Activated T-cell treated with anti-CD3 and anti-CD28 coated beads for 24 hours (primary cell): ENCODE results near the gene SPATA21.
"Not testable (repeated sequence)": the region's sequence is repeated elsewhere in the genome, so short reads cannot be mapped to it uniquely, and the experiment has no call there.

Source experiments
- DNase-seq: peaks from one replicate; pipeline ENCODE4 v3.0.0-alpha.2; 2020; ENCODE audit warnings: low read depth

The SPATA21 gene, protein sequence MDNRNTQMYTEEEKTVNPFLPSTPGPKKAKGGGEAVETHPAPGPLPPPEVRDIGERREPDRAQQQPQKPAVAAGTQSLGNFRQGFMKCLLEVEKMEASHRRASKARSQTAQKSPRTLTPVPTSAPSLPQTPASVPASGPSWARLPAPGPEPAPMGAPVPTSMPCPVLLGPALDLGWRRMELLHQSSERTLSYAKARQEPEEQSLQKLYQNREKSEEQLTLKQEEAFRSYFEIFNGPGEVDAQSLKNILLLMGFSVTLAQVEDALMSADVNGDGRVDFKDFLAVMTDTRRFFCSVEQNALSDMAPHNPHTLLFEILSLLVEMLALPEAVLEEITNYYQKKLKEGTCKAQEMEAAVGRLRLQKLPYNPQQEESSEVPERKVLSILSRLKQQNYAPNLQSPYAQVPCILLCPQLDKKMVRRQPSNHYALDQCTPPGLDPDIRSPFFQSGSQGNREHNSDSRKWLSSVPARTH

DNA sequence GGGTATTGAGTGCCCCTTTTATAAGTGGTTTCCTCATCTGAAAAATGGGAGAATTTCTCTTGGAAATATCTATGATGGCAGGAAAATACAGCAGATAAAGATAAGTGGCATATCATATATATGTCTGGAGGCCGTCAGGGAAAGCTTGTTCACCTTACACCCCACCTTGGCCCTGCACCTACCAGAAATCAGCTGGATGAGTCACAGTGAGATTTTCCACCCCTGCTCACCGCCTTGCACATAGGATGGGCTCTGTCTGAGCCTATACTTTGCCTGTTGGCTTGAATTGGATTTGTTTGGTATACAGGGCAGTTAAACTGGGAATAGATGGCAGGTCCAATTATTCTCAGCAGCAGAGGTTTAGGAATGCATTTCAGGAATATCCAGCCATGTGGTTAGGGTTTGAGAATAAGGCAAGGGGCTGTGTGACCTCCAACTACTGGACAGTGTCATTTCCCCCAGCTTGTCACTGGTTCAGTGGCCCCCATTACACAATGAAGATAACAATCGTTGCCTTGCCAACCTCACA lies at the start of gene SPATA21:
Gene SPATA21, minus strand, starts transcription at position 479 of the 529 bp plus-strand sequence. CDS start 6,053 bp downstream, outside the sequence.
- no peak for DNase-seq

DNA sequence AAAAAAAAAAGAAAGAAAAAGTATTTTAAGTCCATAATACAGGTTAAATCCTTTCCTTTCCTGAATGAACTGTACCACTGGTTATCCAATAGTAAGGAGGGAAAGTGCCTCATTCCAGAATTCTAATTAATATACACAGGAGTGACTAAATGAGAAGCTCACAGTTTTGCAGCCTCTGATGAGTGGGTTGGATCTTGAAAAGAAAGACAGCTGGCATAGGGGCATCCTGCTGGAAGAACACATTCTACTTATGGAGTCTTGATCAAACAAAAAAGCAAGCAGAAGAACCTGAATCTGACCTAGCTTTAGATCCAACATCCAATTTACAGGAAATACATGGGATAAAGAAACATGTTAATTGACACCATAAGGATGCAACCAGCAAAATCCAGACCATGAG lies 49.8 kb upstream of the SPATA21 start:
- not testable (repeated sequence) for DNase-seq

DNA sequence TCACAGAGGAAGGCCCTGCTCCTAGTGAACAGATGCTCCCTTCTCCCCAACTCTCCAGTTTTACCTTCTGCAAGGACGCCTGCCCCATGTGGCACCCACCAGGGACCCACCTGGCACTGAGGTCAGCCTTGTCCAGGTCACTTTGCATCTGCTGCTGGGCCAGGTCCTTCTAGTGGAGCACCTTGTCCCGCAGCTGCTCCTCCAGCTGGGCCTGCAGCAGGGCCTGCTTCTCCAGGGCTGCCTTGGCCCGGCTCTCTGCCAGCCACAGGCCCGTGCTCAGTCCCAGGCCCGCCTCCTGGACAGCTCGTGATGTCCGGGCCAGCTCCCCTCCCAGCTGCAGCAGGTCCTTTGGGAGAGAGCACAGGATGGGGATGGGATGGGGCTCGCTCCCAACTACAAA lies 49.1 kb upstream of the SPATA21 start:
- not testable (repeated sequence) for DNase-seq

DNA sequence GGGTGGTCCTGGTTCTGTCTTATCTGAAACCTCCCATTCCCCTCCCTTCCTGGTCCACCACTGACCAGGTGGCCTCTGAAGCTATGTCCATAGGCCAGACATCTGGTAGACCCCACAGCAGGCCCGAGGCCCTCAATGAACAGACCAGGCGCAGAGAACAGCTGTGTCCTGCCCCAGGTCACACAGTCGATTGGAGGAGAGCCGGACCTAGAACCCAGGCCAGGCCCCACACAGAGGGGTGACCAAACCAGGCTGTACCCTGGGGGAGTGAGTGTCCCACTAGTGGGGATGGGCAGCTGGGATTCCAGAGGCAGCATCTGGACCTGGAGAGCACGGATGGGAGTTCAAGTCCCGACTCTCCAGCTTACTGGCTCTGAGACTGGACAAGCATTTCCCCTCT lies 47.7 kb upstream of the SPATA21 start:
- DNase-seq: no peak

DNA sequence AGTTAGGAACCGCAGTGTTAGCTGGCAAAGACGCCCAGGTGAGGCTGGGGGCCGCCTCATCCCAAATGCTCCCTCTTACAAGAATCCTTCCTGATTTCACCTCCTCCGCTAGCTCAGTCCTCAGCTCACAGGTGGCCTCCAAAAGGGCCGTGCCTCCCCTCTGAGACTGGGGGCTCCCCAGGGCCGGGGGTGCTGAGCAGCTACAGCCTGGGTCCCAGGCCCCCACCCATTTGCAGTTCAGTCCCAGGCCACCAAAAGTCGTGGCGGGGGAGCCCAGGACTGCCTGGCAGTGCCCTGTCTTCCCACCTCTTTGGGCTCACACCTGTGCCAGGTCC lies 47.2 kb upstream of the SPATA21 start:
- no peak for DNase-seq

DNA sequence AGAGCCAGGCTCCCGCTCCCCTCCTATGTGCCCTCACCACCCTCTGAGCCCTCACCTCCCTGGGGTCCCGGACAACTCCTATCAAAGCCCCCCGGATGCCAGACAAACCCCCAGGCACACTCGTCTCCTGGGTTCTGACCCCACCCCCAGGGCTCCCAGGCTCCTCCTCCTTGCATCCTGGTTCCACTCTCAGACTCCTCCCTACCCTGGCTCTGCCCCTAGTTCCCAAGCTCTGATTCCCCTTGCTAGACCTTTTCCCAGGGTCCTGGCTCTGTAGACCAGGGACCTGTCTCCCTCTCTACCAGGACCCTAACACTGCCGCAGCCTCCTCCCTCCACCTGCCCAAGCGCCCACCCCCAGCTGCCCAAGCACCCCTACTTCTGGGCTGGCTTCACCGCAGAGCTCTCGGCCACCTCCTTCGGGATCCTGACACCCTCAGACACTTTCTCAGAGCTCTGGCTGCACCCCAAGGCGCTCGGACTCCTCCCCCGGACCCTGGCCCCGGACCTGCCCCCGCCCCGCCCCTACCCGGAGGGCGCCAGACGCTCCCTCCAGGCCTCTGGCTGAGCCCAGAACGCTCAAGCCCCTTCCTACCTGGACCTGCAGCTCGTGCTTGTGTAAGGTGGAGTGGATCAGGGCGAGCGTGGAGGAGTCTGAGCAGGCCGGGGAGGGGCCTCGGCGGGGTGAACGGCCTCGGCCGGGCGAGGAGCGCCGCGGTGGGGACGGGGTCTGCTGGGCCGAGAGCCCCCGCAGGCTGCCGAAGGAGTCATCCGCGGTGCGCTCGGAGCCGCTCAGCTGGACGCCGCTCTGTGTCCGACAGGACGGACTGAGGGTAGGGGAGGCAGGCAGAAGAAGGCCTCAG lies 46.6 kb upstream of the SPATA21 start:
- not testable (repeated sequence) for DNase-seq

DNA sequence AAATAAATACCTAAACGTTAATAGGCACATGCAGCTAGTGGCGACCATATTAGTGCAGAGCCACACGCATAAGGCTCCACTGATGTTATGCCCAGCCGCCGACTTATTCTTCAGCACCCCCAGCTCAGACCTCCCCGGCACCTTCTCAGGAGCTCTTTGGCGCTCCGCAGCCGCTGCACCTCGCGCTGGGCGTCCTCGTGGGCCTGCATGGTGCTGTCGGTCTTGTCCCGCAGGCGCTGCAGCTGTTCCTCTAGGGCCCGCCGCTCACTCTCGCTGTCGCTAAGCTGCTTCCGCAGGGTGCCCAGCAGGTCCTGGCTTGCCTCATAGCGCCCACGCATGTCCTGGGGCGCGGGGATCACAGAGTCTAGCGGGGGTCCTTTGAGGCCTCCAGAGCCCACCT lies 45.9 kb upstream of the SPATA21 start:
- not testable (repeated sequence) for DNase-seq

DNA sequence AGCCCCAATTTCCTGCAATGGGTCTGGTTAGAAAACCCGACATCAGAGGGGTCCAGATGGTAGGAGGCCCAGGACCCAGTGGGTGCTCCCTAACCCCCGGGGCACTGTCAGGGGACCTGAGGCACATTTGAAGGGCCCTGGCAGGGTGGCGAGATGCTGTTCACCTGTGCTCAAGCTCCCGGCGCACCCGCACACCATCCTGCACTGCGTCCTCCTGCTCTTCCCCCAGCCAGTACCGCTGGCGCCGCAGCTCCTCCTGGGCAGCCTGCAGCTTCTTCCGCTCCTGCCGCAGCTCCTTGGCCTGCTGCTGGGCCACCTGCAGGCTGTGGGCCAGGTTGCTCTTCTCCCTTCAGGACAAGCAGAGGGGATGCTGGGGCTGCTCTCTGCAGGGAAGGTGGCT lies 40.9 kb upstream of the SPATA21 start:
- DNase-seq: no peak

DNA sequence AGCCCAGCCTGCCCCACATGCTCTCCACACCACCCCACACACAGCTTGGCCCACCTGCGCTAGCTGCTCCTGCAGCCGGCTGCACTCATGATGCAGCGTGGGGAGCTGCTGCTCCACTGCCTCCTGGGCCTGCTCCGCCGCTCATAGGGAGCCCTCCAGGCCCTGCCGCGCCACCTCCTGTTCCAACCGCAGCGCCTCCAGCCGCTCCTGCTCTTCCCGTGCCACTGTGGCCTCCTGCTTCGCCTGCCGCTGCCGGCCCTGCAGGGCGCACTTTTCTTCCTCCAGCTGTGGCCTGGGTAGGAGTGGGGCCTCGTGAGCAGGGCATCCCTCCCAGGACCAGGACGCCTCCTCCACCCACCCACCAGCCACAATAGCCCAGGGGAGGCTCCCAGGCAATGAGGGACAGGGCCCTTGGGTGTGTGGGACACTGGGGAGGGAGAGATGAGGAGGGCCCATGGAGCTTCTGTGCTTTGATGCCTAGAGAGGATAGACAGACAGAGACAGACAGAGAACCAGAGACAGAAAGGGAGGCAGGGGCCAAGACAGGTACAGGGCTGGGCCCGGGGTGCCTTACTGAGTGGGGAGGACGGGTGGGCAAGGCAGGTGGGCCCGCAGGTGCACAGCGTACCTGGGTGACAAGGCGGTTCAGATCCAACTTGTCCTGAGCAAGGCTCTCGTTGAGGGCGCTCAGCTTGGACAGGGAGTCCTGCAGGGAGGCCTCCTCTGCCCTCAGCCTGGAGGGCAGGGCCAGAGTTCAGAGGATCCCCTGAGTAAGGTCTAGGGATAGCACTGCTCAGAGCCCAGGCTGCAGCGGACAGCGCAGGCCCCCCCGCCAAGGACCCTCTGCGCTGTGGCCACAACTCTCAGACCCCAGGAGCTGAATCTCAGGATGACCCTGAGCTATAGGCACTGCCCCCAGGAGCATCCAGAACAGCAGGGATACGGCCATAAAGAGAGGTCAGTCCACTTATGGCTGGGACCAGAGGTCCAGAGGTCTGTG lies 38.8 kb upstream of the SPATA21 start:
- DNase-seq: not testable (repeated sequence)

DNA sequence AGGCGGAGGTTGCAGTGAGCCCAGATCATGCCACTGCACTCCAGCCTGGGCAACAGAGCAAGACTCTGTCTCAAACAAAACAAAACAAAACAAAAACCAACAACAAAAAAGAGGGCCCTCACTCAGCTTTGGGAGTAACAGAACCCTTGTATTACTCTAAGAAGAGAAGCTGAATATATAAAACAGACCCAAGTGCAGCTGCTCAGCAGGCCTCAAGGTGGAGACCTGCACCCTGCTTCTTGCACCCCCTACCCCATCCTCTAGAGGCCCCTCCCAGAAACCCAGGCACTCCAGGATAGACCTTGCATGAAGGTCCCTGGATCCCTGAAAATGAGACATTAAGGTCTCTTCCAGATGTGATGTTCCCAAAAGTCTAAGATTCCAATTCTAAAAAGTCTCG lies 37.7 kb upstream of the SPATA21 start:
- not testable (repeated sequence) for DNase-seq

DNA sequence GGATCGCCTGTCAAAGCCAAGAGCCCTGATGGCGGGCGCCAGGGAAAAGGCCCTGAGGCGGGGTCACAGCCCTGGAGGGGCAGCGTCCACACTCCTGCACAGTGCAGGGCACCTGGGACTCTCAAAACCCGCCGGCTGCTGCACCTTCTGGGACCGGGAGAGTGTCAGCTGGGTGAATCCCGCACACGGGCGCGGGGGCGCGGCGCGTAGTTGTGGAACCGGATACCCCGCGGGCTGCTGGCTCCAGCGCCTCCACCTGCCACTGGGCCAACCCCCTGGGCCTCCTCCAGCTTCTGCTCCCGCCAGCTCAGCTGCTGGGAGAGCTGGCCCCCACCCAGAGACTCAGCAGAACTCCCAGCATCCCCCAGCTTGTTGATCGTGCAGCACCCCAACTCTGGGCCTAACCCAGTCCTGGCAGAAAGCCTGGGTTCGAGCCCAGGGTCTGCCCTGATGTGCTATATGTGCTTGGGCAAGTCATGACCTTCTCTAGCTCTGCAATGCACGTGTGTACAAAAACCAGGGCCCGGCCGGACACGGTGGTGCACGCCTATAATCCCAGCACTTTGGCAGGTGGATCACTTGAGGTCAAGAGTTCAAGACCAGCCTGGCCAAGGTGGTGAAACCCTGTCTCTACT lies 37.1 kb upstream of the SPATA21 start:
- no peak for DNase-seq

DNA sequence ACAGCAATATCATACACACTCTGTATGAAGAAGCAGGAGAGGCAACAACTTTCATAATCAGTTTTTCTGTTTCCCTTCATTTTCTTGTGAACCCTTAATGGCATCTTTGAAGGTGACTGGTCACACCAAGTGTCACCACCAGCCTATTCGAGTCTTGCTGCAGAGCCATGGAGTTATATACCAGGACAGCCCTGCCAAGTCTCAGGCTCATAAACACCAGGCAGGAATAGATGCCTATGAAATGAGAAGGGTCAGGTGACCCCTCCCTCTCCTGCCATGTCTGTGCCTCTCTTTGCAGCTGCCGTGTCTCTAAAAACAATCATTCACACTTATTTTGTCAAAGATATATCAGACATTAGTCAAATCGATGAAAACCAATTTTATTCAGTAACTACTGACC lies 31.3 kb upstream of the SPATA21 start:
- no peak for DNase-seq

DNA sequence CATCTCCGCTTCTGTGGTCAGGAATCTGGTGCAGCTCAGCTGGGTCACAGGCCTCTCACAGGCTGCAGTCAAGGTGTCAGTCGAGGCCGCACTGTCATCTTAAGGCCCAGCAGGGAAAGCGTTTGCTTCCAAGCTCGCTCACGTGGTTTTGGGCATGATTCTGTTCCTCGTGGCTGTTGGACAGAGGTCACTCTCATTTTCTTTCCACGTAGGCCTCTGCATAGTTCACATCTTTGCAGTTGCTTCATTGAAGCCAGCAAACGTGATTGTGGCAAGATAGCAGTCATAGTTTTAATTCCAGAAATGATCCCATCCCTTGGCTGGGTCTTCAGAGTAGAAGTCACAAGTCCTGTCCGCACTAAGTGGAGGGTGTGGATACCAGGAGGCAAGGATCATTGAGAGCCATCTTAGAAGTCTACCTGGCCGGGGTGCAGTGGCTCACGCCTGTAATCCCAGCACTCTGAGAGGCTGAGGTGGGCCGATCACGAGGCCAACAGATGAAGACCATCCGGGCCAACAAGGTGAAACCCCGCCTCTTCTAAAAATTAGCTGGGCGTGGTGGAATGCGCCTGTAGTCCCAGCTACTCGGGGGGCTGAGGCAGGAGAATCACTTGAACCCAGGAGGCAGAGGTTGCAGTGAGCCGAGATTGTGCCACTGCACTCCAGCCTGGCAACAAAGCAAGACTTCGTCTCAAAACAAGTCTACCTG lies 27.8 kb upstream of the SPATA21 start:
- no peak for DNase-seq

DNA sequence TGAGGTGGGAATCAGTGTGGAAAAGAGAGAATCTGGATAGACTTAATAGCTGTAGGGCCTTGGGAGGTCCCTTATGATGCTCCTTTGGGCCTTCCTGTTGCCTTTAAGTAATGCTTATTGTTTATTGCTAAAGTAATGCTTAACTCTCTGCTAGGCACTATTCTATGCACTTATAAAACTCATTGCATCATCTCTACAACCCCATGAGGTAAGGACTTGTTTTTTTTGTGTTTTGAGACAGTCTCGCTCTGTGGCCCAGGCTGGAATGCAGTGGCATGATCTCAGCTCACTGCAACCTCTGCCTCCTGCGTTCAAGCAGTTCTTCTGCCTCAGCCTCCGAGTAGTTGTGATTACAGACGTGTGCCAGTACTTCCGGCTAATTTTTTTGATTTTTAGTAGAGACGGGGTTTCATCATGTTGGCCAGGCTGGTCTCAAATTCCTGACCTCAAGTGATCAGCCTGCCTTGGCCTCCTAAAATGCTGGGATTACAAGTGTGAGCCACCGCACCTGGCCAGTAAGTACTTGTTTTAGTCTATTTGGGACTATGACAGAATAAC lies 25.6 kb upstream of the SPATA21 start:
- no peak for DNase-seq

DNA sequence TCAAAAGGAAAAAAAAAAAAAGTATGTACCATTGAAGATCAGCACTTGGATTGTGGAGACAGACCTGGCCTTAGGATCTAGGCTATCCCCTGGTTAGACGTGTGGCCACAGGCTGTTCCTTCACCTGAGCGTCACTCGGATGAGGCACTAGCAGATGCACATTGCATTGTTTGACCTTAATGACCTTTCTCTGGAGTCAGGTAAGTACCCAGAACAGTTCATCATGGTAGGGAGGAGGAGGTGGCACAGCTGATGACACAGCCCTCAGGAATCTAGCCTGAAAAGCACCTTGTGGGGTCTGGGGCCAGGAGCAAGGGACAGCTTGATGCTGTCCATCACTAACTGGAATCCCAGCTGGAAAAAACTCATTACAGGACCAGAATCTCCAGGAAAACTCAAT lies 24.5 kb upstream of the SPATA21 start:
- DNase-seq: no peak

DNA sequence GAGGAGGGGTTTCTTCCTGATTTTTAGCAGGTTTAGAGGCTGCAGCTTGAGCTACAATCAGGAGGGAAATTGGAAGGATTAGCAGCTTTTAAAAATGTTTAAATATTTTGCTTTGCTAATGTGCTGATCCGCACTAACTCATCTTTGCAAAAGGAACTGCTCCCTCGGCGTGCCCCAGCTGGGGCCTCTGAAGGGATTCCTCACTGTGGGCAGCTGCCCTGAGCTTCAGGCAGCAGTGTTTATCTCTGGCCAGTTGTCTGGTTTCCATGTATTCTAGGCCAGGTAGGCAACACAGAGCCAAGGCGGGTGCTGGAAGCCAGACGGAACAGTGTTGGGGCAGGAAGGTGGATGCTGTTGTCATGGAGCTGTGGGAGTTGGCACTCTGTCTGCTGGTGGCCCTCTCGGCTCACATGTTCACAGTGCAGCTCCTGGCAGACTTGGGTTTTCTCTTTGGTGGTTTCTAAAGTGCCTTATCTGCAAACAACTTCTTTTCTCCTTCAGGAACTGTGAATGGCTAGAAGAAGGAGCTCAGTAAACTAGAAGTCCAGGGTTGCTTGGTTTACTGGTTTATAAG lies 22.2 kb upstream of the SPATA21 start:
- DNase-seq: no peak

DNA sequence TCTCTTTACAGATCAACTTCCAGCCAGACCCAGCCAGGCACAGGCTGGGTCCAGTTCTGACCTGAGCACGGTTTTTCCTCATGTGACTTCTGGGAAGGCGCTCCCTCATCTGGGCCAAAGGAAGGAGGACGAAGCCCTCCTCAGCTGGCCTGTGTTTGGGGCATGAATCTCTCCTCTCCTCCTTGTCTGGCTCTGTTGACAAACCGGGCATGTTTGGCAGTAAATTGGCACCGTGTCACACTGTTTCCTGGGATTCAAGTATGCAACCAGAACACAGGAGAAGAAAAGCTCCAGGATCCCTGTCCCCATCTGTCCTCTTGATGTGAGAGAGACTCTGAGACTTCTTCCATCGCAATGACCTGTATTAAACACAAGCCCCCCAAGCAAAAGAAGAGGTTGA lies 21.6 kb upstream of the SPATA21 start:
- no peak for DNase-seq

DNA sequence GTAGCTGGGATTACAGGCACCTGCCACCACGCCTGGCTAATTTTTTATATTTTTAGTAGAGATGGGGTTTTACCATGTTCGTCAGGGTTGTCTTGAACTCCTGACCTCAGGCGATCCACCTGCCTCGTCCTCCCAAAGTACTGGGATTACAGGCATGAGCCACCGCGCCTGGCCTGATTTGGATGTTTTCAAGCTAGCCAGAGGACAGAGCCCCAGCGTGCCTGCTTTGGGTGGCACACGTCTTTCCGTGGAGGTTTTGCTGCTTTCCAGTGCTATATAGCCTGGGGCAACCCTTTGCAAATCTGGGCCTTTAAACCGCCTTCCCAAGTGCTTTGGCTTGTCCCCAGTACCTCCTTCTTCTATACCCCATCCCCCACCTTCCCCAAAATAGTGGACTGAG lies 18.9 kb upstream of the SPATA21 start:
- not testable (repeated sequence) for DNase-seq

DNA sequence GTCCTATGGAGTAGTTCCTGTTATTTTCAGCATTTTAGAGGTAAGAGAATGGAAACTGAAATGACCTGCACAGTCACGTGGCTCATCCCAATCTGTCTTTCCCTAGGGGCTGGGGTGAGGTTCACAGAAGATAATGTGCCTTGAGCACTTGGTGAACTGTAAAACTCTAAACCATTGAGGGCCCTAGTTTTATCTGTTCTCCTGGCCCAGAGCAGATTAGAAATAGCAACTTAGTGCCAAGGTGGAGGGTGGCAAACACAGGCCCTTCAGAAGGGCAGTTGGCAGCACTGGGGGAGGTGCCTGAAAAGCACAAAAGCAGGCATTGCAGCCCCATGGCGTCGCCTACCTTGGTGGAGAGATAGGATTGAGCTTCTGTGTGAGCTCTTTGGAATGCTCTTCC lies 17.7 kb upstream of the SPATA21 start:
- not testable (repeated sequence) for DNase-seq
